IPS DF 4.7 (cell line): ENCODE measurements around the gene TAGLN.
"Not testable (repeated sequence)": the region's sequence is repeated elsewhere in the genome, so short reads cannot be mapped to it uniquely, and the experiment has no call there.

Experiments
- DNase-seq: peaks from one replicate; pipeline ENCODE4 v3.0.0-alpha.2; 2013; ENCODE audit warnings: low spot score; ENCODE audit errors: extremely low read depth

Gene TAGLN

DNA sequence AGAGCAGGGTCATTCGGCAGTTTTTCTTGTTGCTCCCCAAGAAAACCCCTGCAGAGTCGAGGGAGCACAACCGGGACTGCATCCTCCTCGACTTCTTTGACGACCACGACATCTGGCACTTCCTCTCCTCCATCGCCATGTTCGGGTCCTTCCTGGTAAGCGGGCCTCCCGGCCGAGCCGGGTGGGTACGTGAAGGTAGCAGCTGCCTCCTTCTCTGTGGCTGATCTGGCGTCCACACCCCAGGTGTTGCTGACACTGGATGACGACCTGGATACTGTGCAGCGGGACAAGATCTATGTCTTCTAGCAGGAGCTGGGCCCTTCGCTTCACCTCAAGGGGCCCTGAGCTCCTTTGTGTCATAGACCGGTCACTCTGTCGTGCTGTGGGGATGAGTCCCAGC is 3.4 kb upstream of the TAGLN start:
- no peak for DNase-seq

DNA sequence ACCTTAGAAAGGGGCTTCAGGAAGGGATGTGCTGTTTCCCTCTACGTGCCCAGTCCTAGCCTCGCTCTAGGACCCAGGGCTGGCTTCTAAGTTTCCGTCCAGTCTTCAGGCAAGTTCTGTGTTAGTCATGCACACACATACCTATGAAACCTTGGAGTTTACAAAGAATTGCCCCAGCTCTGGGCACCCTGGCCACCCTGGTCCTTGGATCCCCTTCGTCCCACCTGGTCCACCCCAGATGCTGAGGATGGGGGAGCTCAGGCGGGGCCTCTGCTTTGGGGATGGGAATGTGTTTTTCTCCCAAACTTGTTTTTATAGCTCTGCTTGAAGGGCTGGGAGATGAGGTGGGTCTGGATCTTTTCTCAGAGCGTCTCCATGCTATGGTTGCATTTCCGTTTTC is 2.2 kb upstream of the TAGLN start:
- no peak for DNase-seq

- DNase-seq: no peak
Observed at GRCh38 chr11:117197516-117198456, 1.4 kb upstream of the TAGLN start.

DNA sequence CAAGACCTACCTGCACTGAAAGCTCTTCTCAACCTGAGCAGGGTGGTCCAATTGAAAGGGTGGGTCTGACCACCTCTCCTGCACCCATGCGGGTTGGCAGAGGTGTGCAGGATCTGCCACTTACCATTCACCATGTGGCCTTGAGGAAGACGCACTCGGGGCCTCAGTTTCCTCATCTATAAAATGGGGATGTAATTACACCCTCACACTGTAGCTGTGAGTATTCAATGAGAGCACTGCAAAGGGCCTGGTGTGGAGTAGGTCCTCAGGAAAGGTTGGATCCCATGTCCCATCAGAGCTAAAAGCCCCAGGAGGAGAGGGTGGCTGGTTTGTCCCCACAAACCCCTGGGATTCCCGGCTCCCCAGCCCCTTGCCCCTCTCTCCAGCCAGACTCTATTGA is 557 bp upstream of the TAGLN start:
- no peak for DNase-seq

GRCh38 chr11:117199916-117200812 is 994 bp downstream of the TAGLN start:
- no peak for DNase-seq

DNA sequence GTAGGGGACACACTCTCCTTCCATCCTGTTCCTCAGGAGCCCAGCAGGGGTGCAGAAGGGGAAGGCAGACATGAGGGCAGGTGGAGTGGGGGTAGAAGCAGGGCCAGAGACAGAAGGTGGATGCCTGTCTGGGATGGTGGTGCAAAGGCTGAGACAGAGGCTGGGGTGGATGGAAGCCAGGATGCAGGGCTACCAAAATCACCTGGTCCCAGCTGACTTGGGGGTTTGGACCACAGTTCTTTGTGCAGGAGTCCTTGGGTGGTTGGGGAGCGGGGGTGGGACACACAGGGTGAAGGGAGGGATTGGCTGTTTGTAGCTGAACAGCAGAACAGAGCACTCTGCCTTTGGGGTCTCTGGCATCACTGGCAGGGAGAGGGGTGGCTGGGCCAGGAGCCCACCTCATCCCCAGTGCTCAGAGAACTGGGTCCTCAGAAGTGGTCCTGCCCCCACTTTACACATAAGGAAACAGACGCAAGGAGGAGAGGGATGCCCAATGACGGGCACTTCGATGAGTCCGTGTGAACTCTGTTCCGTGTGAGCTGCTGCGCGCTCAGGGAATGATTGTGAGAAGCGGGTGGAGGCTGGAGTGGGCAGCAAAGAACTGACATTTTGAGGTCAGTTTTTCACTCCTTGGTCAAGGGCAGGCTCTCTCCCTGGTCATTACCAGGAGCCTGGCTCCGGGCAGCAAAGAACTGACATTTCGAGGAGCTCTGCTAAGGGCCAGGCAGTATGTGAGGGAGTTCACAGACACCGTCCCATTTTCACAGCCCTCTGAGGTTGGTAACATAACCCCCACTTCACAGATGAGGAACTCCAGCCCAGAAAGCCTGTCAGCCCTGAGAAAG is 1.9 kb downstream of the TAGLN start:
- no peak for DNase-seq

DNA sequence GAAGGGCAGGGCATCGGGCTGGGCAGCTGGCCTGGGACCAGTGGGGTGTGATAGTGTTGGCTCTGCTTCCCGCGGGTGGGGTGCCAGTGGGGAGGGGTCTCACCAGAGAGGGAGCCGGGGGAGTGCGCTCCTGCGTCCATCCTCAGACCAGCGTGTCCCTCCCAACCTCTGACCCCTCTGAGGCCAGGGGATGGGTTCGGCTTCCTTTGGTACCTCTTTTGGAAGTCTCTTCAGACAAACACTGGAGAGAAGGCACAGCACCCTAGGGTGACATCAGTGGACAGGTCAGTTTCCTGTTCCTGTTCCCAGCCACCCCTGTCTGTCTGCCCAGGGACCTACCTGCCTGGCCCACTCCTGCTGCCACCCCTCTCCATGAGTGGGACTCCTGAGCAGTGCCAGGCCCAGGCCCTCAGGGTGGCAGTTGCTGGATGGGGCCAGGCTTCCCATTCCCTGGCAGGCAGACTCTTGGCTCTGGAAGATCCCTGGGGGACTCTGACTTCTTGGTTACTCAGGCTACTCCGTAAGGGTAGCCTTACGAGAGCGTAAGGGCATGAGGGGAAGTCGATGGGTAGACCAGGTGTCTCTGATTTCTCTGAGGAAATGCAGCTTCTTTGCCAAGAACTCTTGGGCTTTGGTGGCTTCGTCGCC is 2.6 kb downstream of the TAGLN start:
- no peak for DNase-seq

DNA sequence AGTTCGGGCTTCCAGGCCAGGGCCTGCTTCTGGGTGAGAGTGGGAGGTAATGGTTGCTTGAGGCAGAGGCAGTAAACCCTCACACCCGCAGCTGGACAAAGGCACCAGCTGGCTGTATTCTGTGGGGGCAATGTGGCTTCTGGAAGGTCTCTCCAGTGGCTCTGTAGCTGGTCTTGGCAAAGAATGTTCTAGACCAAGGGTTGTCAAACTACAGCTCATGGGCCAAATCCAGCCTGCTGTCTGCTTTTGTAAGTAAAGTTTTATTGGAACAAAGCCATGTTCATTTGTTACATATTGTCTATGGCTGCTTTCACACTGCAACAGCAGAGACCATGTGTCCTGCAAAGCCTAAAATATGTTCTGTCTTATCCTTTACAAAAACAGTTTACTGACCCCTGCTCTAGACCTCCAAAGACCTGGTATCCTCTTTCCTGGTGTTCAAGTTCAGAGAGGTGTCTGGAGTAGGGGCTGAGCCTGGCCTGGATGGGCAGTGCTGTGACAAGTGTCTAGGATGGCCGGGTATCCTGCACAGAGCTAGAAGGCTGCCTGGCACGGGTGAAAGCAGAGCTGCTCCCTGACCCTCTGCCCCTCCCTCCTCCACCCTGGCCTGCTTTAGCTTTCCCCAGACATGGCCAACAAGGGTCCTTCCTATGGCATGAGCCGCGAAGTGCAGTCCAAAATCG is 3.4 kb downstream of the TAGLN start:
- no peak for DNase-seq

GRCh38 chr11:117203069-117203407 is 3.9 kb downstream of the TAGLN start:
- DNase-seq: no peak

- no peak for DNase-seq
Observed at GRCh38 chr11:117204283-117205080, 5.3 kb downstream of the TAGLN start.

DNA sequence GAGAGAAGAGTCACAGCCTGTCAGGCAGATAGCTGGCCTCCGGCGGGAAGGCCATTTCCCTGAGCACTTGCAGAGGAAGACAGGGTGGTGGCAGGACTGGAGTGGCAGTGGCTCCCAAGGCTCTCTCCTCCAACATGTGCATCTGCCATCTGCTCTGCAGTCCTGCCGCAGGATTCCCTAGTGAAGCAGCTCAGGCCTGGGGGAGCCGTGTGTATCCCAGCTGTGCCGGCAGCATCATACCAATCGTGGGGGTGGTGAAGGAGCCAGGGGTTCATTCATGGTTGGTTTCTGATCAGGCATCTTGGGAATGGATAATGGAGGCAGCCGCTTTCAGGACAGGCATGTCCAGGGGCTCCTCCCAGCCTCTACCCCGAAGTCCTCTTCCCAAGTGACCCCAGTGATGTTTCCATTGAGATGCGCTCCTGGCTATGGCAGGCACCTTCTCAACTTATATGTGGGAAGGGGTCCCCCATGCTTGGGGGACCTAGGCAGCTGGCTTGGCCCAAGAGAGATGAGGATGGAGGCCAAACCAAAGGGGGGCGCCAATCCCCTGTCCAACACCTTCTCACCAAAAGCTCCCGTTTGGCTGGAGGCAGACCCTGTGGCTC is 6.1 kb downstream of the TAGLN start:
- DNase-seq: no peak

DNA sequence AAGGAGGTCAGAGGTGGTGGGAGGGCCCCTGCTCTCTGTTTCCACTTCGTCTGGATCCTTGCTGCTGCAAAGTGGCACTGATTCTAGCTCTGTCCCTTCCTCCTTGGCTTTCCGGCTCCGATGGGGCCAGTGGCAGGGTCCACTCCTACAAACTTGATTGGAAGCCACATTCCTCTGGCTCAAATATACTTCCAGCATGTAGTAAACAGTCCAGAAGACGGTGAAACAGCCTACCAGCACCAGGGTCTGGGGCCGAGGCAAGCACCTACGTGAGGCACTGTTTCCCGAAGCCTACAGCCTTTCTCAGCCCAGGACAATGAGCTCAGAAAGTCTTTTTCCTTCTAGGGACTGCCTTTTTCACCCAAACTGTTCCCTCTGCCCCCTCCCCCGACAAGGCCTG is 6.9 kb downstream of the TAGLN start:
- not testable (repeated sequence) for DNase-seq

DNA sequence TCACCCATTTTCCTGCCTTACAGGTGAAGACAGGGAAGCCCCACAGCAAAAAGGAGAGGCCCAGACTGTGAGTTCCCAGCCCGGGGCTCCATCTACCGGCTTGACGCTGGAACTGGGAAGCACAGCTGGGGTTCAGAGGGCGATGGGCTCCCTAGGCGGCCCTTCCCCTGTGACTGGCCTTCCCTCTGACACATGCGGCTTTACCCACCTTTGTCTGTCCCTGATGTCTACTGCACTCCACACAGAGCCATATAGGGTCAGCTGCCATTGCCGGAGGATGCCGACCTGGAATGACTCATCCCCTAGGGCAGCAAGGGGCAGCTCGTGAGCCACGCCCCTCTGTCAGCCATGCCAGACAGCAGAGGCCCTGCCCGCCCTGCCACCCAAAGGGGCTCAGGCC is 7.7 kb downstream of the TAGLN start:
- not testable (repeated sequence) for DNase-seq

GRCh38 chr11:117207481-117207880 is 8.3 kb downstream of the TAGLN start:
- not testable (repeated sequence) for DNase-seq

DNA sequence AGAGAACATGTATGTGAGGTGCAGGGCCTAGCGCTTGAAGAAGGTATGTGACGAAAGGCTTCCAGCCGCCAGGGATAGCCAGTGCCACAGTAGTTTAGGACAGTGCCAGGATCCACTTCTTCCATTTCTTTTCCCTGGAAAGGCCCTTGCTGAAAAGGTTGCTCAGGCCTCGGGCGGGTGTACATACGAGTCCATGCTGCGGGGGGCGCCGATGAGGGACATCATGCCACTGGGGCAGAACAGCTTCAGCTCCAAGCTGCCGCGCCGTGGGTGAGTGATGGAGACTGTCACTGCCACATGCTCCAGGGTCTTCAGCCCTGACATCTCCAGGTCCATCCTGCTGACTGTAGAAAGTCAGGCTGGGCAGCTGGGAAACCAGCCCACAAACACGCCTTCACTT is 9.5 kb downstream of the TAGLN start:
- DNase-seq: not testable (repeated sequence)

- not testable (repeated sequence) for DNase-seq
Observed at GRCh38 chr11:117209351-117210125, 10.4 kb downstream of the TAGLN start.

- no peak for DNase-seq
Observed at GRCh38 chr11:117210620-117211019, 11.4 kb downstream of the TAGLN start.

DNA sequence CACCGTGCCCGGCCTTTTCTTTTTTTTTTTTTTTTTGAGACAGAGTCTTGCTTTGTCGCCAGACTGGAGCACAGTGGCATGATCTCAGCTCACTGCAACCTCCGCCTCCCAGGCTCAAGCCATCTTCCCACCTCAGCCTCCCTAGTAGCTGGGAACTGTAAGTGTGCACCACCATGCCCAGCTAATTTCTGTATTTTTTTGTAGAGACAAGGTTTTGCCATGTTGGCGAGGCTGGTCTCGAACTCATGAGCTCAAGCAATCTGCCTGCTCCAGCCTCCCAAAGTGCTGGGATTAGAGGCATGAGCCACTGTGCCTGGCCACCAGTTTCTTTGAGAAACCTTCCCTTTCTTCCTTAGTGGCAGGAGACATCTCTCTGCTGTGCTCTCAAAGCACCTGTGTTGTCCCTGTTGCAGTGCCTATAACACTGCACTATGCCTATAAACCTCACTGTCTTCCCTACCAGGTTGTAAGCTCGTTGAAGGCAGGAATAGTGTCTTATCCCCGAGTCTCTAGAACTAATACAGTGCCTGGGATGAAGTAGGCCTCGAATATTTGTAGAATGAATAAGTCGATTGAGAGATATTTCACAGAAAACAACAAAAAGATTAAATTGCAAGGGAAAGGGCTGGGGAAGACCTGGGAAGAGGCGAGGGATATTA is 13.7 kb downstream of the TAGLN start:
- DNase-seq: no peak
